ENCODE data around the gene POU3F1.

Gene POU3F1

GRCh38 chr1:38046333-38046883, at the start of gene POU3F1:
Gene POU3F1 (minus strand): TSS chr1:38046793. CDS start chr1:38046743, 50 bp downstream.
- DNase-seq = peak in 2 of 58 donors; percentile 46 to 56

- no peak for DNase-seq
Observed at GRCh38 chr1:38095454-38095931, 48.9 kb upstream of the POU3F1 start.

GRCh38 chr1:38094711-38095290, 48.2 kb upstream of the POU3F1 start:
- no peak for DNase-seq

- DNase-seq = no peak
Observed at GRCh38 chr1:38093569-38094520, 47.3 kb upstream of the POU3F1 start.

- peak in 1 of 58 donors; percentile 6 for DNase-seq
Observed at GRCh38 chr1:38092256-38092655, 45.7 kb upstream of the POU3F1 start.

GRCh38 chr1:38090796-38091195, 44.2 kb upstream of the POU3F1 start:
- DNase-seq = no peak

- no peak for DNase-seq
Observed at GRCh38 chr1:38089712-38090360, 43.2 kb upstream of the POU3F1 start.

- DNase-seq = no peak
Observed at GRCh38 chr1:38088791-38089190, 42.2 kb upstream of the POU3F1 start.

GRCh38 chr1:38088366-38088765, 41.8 kb upstream of the POU3F1 start:
- no peak for DNase-seq

GRCh38 chr1:38087676-38088075, 41.1 kb upstream of the POU3F1 start:
- DNase-seq = no peak

GRCh38 chr1:38085666-38086330, 39.2 kb upstream of the POU3F1 start:
- DNase-seq = peak in 2 of 58 donors; percentile 8 to 9

- peak in 26 of 58 donors; percentile 5 to 52 (median 14) for DNase-seq
Observed at GRCh38 chr1:38084700-38085099, 38.1 kb upstream of the POU3F1 start.

- no peak for DNase-seq
Observed at GRCh38 chr1:38084113-38084512, 37.5 kb upstream of the POU3F1 start.

GRCh38 chr1:38083541-38083940, 36.9 kb upstream of the POU3F1 start:
- no peak for DNase-seq

GRCh38 chr1:38082769-38083263, 36.2 kb upstream of the POU3F1 start:
- no peak for DNase-seq

GRCh38 chr1:38079019-38079418, 32.4 kb upstream of the POU3F1 start:
- no peak for DNase-seq

GRCh38 chr1:38077523-38078147, 31.0 kb upstream of the POU3F1 start:
- no peak for DNase-seq

- no peak for DNase-seq
Observed at GRCh38 chr1:38076455-38076854, 29.9 kb upstream of the POU3F1 start.

GRCh38 chr1:38076038-38076437, 29.4 kb upstream of the POU3F1 start:
- DNase-seq = no peak

- DNase-seq = no peak
Observed at GRCh38 chr1:38075191-38075590, 28.6 kb upstream of the POU3F1 start.
